Gastrocnemius medialis (tissue), 4 donors: ENCODE measurements around the gene UTF1.

ENCODE experiments used
- CTCF ChIP-seq, 5 experiments: fragments of 450-650 bp in 3 of 5; fragments of 200-600 bp in 2 of 5; sonication (generic) in 2 of 5; IDR thresholded peaks in 4 of 5; conservative IDR thresholded peaks in 1 of 5; 1 replicate in 4 of 5; 2 replicates in 1 of 5; pipeline ENCODE4 v1.5.1; 2016 to 2019; ENCODE audit warnings: antibody characterized with exemption in 5 of 5, mild to moderate bottlenecking in 3 of 5, moderate library complexity in 3 of 5
- POLR2A ChIP-seq, 2 donors: fragments of 450-650 bp; IDR thresholded peaks; one replicate each; pipeline ENCODE4 v1.6.1; 2017; ENCODE audit warnings: antibody characterized with exemption in 2 of 2, mild to moderate bottlenecking in 2 of 2, moderate library complexity in 2 of 2

DNA sequence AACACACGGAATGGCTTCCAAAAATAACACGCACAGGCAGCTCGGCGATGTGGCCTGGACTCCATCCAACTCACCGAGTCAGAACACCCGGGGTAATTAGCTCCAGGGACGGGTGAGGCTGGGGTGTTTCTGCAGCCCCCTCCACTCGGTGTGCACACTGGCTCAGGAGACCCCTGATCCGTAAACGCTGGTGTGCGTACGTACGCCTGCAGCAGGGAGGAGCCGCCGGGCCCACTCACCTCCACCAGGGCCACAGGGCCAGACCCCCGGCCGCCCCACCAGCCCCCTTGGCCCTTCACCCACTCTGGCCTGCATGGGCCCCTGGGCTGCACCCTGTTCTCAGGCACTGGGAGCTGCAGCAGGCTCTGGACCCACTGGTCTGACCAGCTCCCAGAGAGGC is 22.4 kb upstream of the UTF1 start:
- no peak for TF ChIP-seq CTCF (IDR thresholded peaks at IDR 0.05 in 4 of 5, conservative IDR thresholded peaks at IDR 0.05 in 1 of 5)
- TF ChIP-seq POLR2A (IDR thresholded peaks at IDR 0.05): no peak
